SK-N-SH (cell line): ENCODE data around the gene GNG14. TPM values are rescaled to one million over a fixed set of nuclear protein-coding genes. Genes with fewer than 3 reads are reported as not detected.

Experiments used
- CTCF ChIA-PET: fragments of 300-600, 350-600 bp; formaldehyde crosslinking; extraction: SDS; loops from one replicate; lab custom pipeline; 2021; lab: Yijun Ruan, JAX
- POLR2A ChIA-PET: fragments of 350-600 bp; sonication (Branson Sonifier 250); formaldehyde crosslinking; extraction: SDS; loops from one replicate; lab custom pipeline; 2020; ENCODE audit warnings: antibody characterized with exemption, inconsistent platforms; lab: Yijun Ruan, JAX
- DNase-seq: peaks from one replicate; pipeline ENCODE4 v3.0.0; 2012
- H2AFZ ChIP-seq: fragments of 200-600 bp; sonication (generic); 2 replicates; pipeline ENCODE4 v1.8.1; 2016; ENCODE audit warnings: antibody characterized with exemption, mild to moderate bottlenecking, low read depth
- H3F3A ChIP-seq: fragments of 200-600 bp; sonication (generic); replicated peaks from 2 replicates; pipeline ENCODE3; 2016; ENCODE audit warnings: antibody characterized with exemption, mild to moderate bottlenecking; ENCODE audit not compliant: insufficient read depth
- H3K27ac ChIP-seq, 2 experiments: fragments of 200-500 bp in 1 of 2; fragments of 200-600 bp in 1 of 2; sonication (Bioruptor generic) in 1 of 2; sonication (generic), shearing (Covaris generic) in 1 of 2; 2 replicates each; pipeline versions ENCODE4 v1.5.1 to v1.6.1; 2014 to 2016; ENCODE audit warnings: low read depth in 2 of 2, inconsistent platforms in 1 of 2, low read length in 1 of 2, mild to moderate bottlenecking in 1 of 2, mixed read lengths in 1 of 2
- H3K27me3 ChIP-seq: fragments of 200-600 bp; sonication (generic), shearing (Covaris generic); 2 replicates; pipeline ENCODE4 v1.6.1; 2016; ENCODE audit warnings: mixed run types; ENCODE audit not compliant: insufficient read depth
- H3K36me3 ChIP-seq, 2 experiments: fragments of 200-500 bp in 1 of 2; fragments of 200-600 bp in 1 of 2; sonication (Bioruptor generic) in 1 of 2; sonication (generic) in 1 of 2; replicated peaks in 1 of 2; 2 replicates each; pipeline versions ENCODE3 to v1.5.1; 2014 to 2016; ENCODE audit warnings: low read length in 1 of 2, mild to moderate bottlenecking in 1 of 2; ENCODE audit not compliant: insufficient read depth in 2 of 2, control insufficient read depth in 1 of 2
- H3K4me1 ChIP-seq, 2 experiments: fragments of 200-500 bp in 1 of 2; fragments of 200-600 bp in 1 of 2; sonication (Bioruptor generic) in 1 of 2; sonication (generic), shearing (Covaris generic) in 1 of 2; 2 replicates each; pipeline versions ENCODE4 v1.5.1 to v1.6.1; 2014 to 2016; ENCODE audit warnings: low read depth in 1 of 2, low read length in 1 of 2, mixed run types in 1 of 2; ENCODE audit not compliant: insufficient read depth in 2 of 2, control insufficient read depth in 1 of 2
- H3K4me2 ChIP-seq: fragments of 200-600 bp; sonication (generic), shearing (Covaris generic); 2 replicates; pipeline ENCODE4 v1.6.1; 2017; ENCODE audit warnings: mixed run types
- H3K4me3 ChIP-seq, 2 experiments: fragments of 200-500 bp in 1 of 2; fragments of 200-600 bp in 1 of 2; sonication (Bioruptor generic) in 1 of 2; sonication (generic), shearing (Covaris generic) in 1 of 2; 2 replicates each; pipeline versions ENCODE4 v1.5.1 to v1.8.1; 2014 to 2016; ENCODE audit warnings: low read depth in 2 of 2, inconsistent platforms in 1 of 2, low read length in 1 of 2, mild to moderate bottlenecking in 1 of 2, mixed read lengths in 1 of 2, moderate library complexity in 1 of 2
- H3K79me2 ChIP-seq: fragments of 200-600 bp; sonication (generic); 2 replicates; pipeline ENCODE4 v1.8.1; 2017; ENCODE audit warnings: mild to moderate bottlenecking; ENCODE audit not compliant: insufficient read depth
- H3K9ac ChIP-seq: fragments of 200-600 bp; sonication (generic); 2 replicates; pipeline ENCODE4 v1.6.1; 2017; ENCODE audit warnings: mixed run types
- H3K9me2 ChIP-seq: fragments of 200-600 bp; sonication (generic); 2 replicates; pipeline ENCODE4 v1.6.1; 2017; ENCODE audit warnings: mixed run types
- H3K9me3 ChIP-seq: fragments of 200-600 bp; sonication (generic); 2 replicates; pipeline ENCODE4 v1.6.1; 2017; ENCODE audit warnings: mixed run types, mild to moderate bottlenecking, moderate library complexity
- H4K20me1 ChIP-seq: fragments of 200-600 bp; sonication (generic); 2 replicates; pipeline ENCODE4 v1.6.1; 2017; ENCODE audit warnings: mild to moderate bottlenecking, mixed run types; ENCODE audit not compliant: insufficient read depth
- CHD2 ChIP-seq: fragments of 150-350 bp; IDR thresholded peaks from 2 replicates; pipeline ENCODE4 v1.6.1; 2018; ENCODE audit warnings: low read length; ENCODE audit not compliant: partially characterized antibody
- ELF1 ChIP-seq: IDR thresholded peaks from 2 replicates; pipeline ENCODE4 v1.4.0; 2012
- FOXM1 ChIP-seq: IDR thresholded peaks from 2 replicates; pipeline ENCODE4 v1.4.0; 2012; ENCODE audit warnings: low read depth, mild to moderate bottlenecking
- GABPA ChIP-seq: IDR thresholded peaks from 2 replicates; pipeline ENCODE4 v1.4.0; 2012; ENCODE audit warnings: low read depth, mild to moderate bottlenecking
- MEF2A ChIP-seq: IDR thresholded peaks from 2 replicates; pipeline ENCODE4 v1.4.0; 2012; ENCODE audit warnings: low read depth, borderline replicate concordance
- MXI1 ChIP-seq: IDR thresholded peaks from 2 replicates; pipeline ENCODE4 v1.6.1; 2012; ENCODE audit warnings: mild to moderate bottlenecking, low read depth, low read length, improper control_type of control experiment
- PBX3 ChIP-seq: IDR thresholded peaks from 2 replicates; pipeline ENCODE4; 2012
- RCOR1 ChIP-seq: fragments of 150-350 bp; IDR thresholded peaks from 2 replicates; pipeline ENCODE4 v1.6.1; 2017; ENCODE audit warnings: antibody characterized with exemption, low read length
- SMC3 ChIP-seq: IDR thresholded peaks from 2 replicates; pipeline ENCODE4 v1.6.1; 2012; ENCODE audit warnings: low read depth, low read length, improper control_type of control experiment
- TAF1 ChIP-seq: IDR thresholded peaks from 2 replicates; pipeline ENCODE4 v1.6.1; 2012; ENCODE audit warnings: low read depth, mild to moderate bottlenecking, low read length, moderate library complexity, borderline replicate concordance
- TCF12 ChIP-seq: IDR thresholded peaks from 2 replicates; pipeline ENCODE4 v1.4.0; 2012
- TEAD4 ChIP-seq: IDR thresholded peaks from 2 replicates; pipeline ENCODE4 v1.4.0; 2012; ENCODE audit warnings: mild to moderate bottlenecking, borderline replicate concordance; ENCODE audit not compliant: insufficient read depth
- USF2 ChIP-seq: fragments of 150-350 bp; IDR thresholded peaks from 2 replicates; pipeline ENCODE4 v1.6.1; 2017; ENCODE audit warnings: antibody characterized with exemption, low read length, low read depth, borderline replicate concordance
- WGBS: methylation state at CpG from one replicate; pipeline ENCODE4 v1.1.6; 2017; ENCODE audit warnings: low lambda C conversion rate; 5-methylcytosine and 5-hydroxymethylcytosine counted together
- polyA plus RNA-seq, 3 experiments: library from polyadenylated mRNA; depleted of rRNA; stranded (reverse); fragments of >200 nt; gene quantifications; 2 replicates each; pipeline ENCODE4 v1.2.3, GENCODE V29; 2012
- TF ChIP-seq, protein P1 (sequence below): IDR thresholded peaks from 2 replicates; pipeline ENCODE4 v1.4.0; 2012; ENCODE audit warnings: low read depth, borderline replicate concordance

GNG14 gene
- polyA plus RNA-seq, 1 of the 3 experiments (the other 2 are of a cell fraction) = not detected

DNA sequence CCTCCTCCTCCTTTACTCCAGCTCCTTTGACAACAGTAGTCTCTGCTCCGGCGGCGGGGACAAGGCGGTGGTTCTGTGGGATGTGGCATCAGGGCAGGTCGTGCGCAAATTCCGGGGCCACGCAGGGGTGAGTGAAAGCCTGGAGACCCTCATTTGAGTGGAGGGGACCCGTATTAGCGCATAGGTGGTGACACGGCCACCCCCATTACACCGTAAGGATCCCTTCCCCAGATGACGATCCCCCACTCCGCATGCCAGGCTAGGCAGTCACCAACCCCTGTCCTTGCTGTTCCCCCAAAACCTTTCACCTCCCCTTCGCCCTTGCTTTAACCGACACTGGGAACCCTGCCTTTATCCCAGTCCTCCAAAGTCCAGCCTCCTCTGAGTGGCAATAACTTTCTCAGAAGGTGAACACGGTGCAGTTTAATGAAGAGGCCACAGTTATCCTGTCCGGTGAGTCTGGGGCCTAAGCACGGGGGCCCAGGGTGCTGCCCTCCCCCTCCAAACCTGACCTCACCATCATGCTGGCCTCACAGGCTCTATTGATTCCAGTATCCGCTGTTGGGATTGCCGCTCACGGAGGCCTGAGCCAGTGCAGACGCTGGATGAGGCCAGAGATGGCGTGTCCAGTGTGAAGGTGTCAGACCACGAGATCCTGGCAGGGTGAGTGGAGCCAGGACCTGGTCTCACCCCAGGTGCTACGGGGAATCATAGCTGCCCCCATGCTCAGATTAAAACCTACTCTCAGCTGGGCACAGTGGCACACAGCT is 17.5 kb upstream of the GNG14 start:
- Histone ChIP-seq H2AFZ (peak overlapping the region; percentile 82; the same call in 1 of the 2 replicates), H3K4me3 (peak overlapping the region; percentile 80 to 85), H3K4me2 (peak overlapping the region; percentile 90), H3K9me2 (no peaks in the 10 kb centered on the region), H3K27me3 (no peaks in the 10 kb centered on the region), H3K9ac (peak overlapping the region; percentile 76), H3K4me1 (peaks cover 5 to 35% of the 10 kb centered on the region in 2 experiments; a peak in 2 of 4 replicates), H3K9me3 (no peaks in the 10 kb centered on the region), H4K20me1 (no peaks in the 10 kb centered on the region), H3K79me2 (peaks cover 55% of the 10 kb centered on the region), H3F3A (peaks cover 28% of the 10 kb centered on the region), H3K36me3 (peaks cover 20 to 22% of the 10 kb centered on the region in 2 experiments), H3K27ac (peak overlapping the region; percentile 89 to 96; a peak in 3 of 4 replicates)
- WGBS = 39% methylated on average over 25 of the region's 26 CpGs
- ChIA-PET POLR2A (interaction anchor here (1.5 to 1.7 kb wide), 2 partner anchors 11 to 60 kb away, joined by 3 to 6 read pairs; partner anchors contain the start of genes DHPS, ZNF490 and ZNF791), CTCF (interaction anchor here (1.0 to 2.9 kb wide), 7 partner anchors 10 to 175 kb away, joined by 3 to 21 read pairs (median 4); partner anchors contain the start of gene DHPS)
- DNase-seq = no peak
- TF ChIP-seq PBX3 (0 out of 2 replicates have a peak, but pooled peaks have one; percentile 1), CHD2 (no peak)

DNA sequence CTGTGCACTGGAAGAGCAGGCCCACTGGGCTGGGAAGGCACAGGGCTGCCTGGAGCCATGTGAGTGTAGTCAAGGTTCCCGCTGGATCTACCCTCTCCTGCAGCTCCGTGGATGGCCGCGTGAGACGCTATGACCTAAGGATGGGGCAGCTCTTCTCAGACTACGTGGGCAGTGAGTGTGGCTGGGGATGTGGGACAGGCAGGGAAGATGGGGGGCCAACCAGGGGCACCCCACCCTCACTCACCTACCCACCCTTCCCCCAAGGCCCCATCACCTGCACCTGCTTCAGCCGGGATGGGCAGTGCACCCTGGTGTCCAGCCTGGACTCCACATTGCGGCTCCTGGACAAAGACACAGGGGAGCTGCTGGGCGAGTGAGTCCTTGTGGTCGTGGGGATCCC is 15.1 kb upstream of the GNG14 start:
- no peaks in the 10 kb centered on the region for H3K9me2 ChIP-seq
- peaks cover 5 to 18% of the 10 kb centered on the region in 2 experiments; a peak in 2 of 4 replicates for H3K4me1 ChIP-seq
- CTCF ChIA-PET = interaction anchor here (0.6 to 2.6 kb wide), 28 partner anchors 8 to 1329 kb away, joined by 3 to 21 read pairs (median 4); partner anchors contain the start of genes DHPS, FBXW9 and ZNF564
- no peaks in the 10 kb centered on the region for H3K9me3 ChIP-seq
- no peak overlapping the region for H3K27ac ChIP-seq
- no peak overlapping the region for H2AFZ ChIP-seq
- no peak overlapping the region for H3K4me3 ChIP-seq
- no peak for DNase-seq
- peaks cover 12% of the 10 kb centered on the region for H4K20me1 ChIP-seq
- H3K27me3 ChIP-seq = no peaks in the 10 kb centered on the region
- 85% methylated on average over 10 of the region's 10 CpGs for WGBS
- POLR2A ChIA-PET = interaction anchor here (0.7 kb wide), 1 partner anchor 613 kb away, joined by 3 read pairs; no protein-coding TSS in a partner anchor
- H3K36me3 ChIP-seq = peaks cover 32 to 39% of the 10 kb centered on the region in 2 experiments
- no peak for TF ChIP-seq USF2
- H3K79me2 ChIP-seq = peaks cover 42% of the 10 kb centered on the region
- no peak overlapping the region for H3K4me2 ChIP-seq
- H3K9ac ChIP-seq = no peak overlapping the region
- peaks cover 34% of the 10 kb centered on the region for H3F3A ChIP-seq

DNA sequence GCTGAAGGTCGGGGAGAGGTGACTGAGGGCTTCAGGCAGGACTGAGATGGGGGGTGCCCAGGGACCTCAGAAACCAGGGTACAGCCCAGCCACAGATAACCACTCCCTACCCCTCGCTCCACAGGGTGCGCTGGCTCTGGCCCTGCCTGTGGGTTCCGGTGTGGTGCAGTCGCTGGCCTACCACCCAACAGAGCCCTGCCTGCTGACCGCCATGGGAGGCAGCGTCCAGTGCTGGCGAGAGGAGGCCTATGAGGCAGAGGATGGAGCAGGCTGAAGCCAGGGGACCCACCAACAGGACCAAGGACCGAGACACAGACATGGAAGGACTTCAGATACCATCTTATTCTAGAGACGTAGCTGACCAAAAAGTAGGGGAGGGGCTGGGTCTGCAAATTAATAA is 12.4 kb upstream of the GNG14 start:
- POLR2A ChIA-PET = no interaction called here
- DNase-seq = no peak
- H3K4me2 ChIP-seq = no peak overlapping the region
- no peaks in the 10 kb centered on the region for H3K9me2 ChIP-seq
- no peaks in the 10 kb centered on the region for H3K27me3 ChIP-seq
- peaks cover 21% of the 10 kb centered on the region for H3F3A ChIP-seq
- TF ChIP-seq TCF12 (no peak), CHD2 (no peak), SMC3 (no peak), TEAD4 (no peak), MEF2A (no peak), TAF1 (no peak), USF2 (no peak), MXI1 (no peak), ELF1 (no peak), FOXM1 (no peak), GABPA (no peak), RCOR1 (no peak)
- TF ChIP-seq, protein P1, sequence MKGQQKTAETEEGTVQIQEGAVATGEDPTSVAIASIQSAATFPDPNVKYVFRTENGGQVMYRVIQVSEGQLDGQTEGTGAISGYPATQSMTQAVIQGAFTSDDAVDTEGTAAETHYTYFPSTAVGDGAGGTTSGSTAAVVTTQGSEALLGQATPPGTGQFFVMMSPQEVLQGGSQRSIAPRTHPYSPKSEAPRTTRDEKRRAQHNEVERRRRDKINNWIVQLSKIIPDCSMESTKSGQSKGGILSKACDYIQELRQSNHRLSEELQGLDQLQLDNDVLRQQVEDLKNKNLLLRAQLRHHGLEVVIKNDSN = no peak
- TF ChIP-seq, all 33 proteins: peak for 0
- H3K36me3 ChIP-seq = peaks cover 46 to 53% of the 10 kb centered on the region in 2 experiments
- no peak overlapping the region for H2AFZ ChIP-seq
- CTCF ChIA-PET = interaction anchor here (1.9 kb wide), 1 partner anchor 9 kb away, joined by 9 read pairs; the partner anchor contains the start of genes MAN2B1 and WDR83
- peaks cover 4 to 9% of the 10 kb centered on the region in 2 experiments; a peak in 2 of 4 replicates for H3K4me1 ChIP-seq
- no peak overlapping the region for H3K9ac ChIP-seq
- H3K27ac ChIP-seq = no peak overlapping the region; a peak in 1 of 4 replicates
- WGBS = 100% methylated on average over 6 of the region's 10 CpGs
- H3K9me3 ChIP-seq = no peaks in the 10 kb centered on the region
- peaks cover 12% of the 10 kb centered on the region for H4K20me1 ChIP-seq
- H3K79me2 ChIP-seq = peaks cover 38% of the 10 kb centered on the region
- no peak overlapping the region for H3K4me3 ChIP-seq
